Ovary (tissue), 3 donors: Measurements from ENCODE around the gene NDUFB4.

Experiments
- EP300 ChIP-seq: sonication (generic); formaldehyde crosslinking; IDR thresholded peaks from one replicate; pipeline ENCODE4 v1.6.1; 2017; ENCODE audit warnings: antibody characterized with exemption
- POLR2A ChIP-seq: fragments of 450-650 bp; IDR thresholded peaks from one replicate; pipeline ENCODE4 v1.6.1; 2017; ENCODE audit warnings: antibody characterized with exemption, mild to moderate bottlenecking, moderate library complexity
- TF ChIP-seq, protein P1 (sequence below), 3 donors: fragments of 450-650 bp in 2 of 3; fragments of 200-600 bp in 1 of 3; IDR thresholded peaks; one replicate each; pipeline versions ENCODE4 v1.5.1 to v1.8.0; 2016 to 2022; ENCODE audit warnings: antibody characterized with exemption in 3 of 3, mild to moderate bottlenecking in 1 of 3
- donor health status: DM: no; HTN: no; CAD: no.

- TF ChIP-seq, protein P1, sequence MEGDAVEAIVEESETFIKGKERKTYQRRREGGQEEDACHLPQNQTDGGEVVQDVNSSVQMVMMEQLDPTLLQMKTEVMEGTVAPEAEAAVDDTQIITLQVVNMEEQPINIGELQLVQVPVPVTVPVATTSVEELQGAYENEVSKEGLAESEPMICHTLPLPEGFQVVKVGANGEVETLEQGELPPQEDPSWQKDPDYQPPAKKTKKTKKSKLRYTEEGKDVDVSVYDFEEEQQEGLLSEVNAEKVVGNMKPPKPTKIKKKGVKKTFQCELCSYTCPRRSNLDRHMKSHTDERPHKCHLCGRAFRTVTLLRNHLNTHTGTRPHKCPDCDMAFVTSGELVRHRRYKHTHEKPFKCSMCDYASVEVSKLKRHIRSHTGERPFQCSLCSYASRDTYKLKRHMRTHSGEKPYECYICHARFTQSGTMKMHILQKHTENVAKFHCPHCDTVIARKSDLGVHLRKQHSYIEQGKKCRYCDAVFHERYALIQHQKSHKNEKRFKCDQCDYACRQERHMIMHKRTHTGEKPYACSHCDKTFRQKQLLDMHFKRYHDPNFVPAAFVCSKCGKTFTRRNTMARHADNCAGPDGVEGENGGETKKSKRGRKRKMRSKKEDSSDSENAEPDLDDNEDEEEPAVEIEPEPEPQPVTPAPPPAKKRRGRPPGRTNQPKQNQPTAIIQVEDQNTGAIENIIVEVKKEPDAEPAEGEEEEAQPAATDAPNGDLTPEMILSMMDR (IDR thresholded peaks at IDR 0.05), result no peak
- TF ChIP-seq POLR2A (no peak), EP300 (no peak)
Measured at GRCh38 chr3:120550546-120550945, 45.6 kb upstream of the NDUFB4 start.
